PC-3 (cell line): ENCODE data around the gene ARHGAP19.

ENCODE experiments used
- CTCF ChIP-seq: fragments of 300-600 bp; sonication (generic); conservative IDR thresholded peaks from 2 replicates; pipeline ENCODE4 v1.5.1; 2017; ENCODE audit warnings: antibody characterized with exemption, low read depth, mild to moderate bottlenecking, low read length
- EZH2 ChIP-seq: fragments of 300-600 bp; sonication (generic); IDR thresholded peaks from one replicate; pipeline ENCODE4 v1.6.1; 2017; ENCODE audit warnings: antibody characterized with exemption, mild to moderate bottlenecking, low read length; ENCODE audit not compliant: unreplicated experiment

GRCh38 chr10:97173036-97173435, 119.4 kb downstream of the ARHGAP19 start:
- TF ChIP-seq CTCF = no peak
- no peak for TF ChIP-seq EZH2
